NCI-H2196 treated with DMSO at 0.1 percent for 48 hours (cell line): Measurements from ENCODE around the gene XRCC5.

Source experiments
- DNase-seq: peaks from one replicate; lab custom pipeline; 2025; ENCODE audit not compliant: unreplicated experiment; lab: John Stamatoyannopoulos, UW

The XRCC5 gene

GRCh38 chr2:216084547-216084946 lies 24.6 kb upstream of the XRCC5 start:
- no peak for DNase-seq

- DNase-seq: no peak
These were observed 22.8 kb upstream of the XRCC5 start for GRCh38 chr2:216086207-216086893.

- DNase-seq: no peak
These were observed 18.8 kb upstream of the XRCC5 start for GRCh38 chr2:216090369-216090786.

- DNase-seq: no peak
These were observed 16.5 kb upstream of the XRCC5 start for GRCh38 chr2:216092646-216093045.

- no peak for DNase-seq
These were observed 14.4 kb upstream of the XRCC5 start for GRCh38 chr2:216094701-216095100.

- DNase-seq: no peak
These were observed 10.5 kb upstream of the XRCC5 start for GRCh38 chr2:216098421-216099334.

- no peak for DNase-seq
These were observed 8.0 kb upstream of the XRCC5 start for GRCh38 chr2:216101109-216101508.

- no peak for DNase-seq
These were observed 5.9 kb upstream of the XRCC5 start for GRCh38 chr2:216103213-216103612.

- no peak for DNase-seq
These were observed 4.5 kb upstream of the XRCC5 start for GRCh38 chr2:216104691-216105090.

- DNase-seq: no peak
These were observed 1.8 kb upstream of the XRCC5 start for GRCh38 chr2:216107320-216107719.

GRCh38 chr2:216107760-216108159 lies 1.4 kb upstream of the XRCC5 start:
- DNase-seq: no peak

GRCh38 chr2:216108310-216108966 lies 710 bp upstream of the XRCC5 start:
- DNase-seq: no peak

- DNase-seq: peak; percentile 11
These were observed 940 bp downstream of the XRCC5 start for GRCh38 chr2:216109962-216110614.

GRCh38 chr2:216110620-216111019 lies 1.5 kb downstream of the XRCC5 start:
- no peak for DNase-seq

GRCh38 chr2:216111122-216111521 lies 2.0 kb downstream of the XRCC5 start:
- no peak for DNase-seq

- DNase-seq: no peak
These were observed 3.8 kb downstream of the XRCC5 start for GRCh38 chr2:216112926-216113325.

- DNase-seq: no peak
These were observed 4.4 kb downstream of the XRCC5 start for GRCh38 chr2:216113572-216113971.

GRCh38 chr2:216114382-216114713 lies 5.2 kb downstream of the XRCC5 start:
- no peak for DNase-seq

GRCh38 chr2:216114714-216115531 lies 5.8 kb downstream of the XRCC5 start:
- DNase-seq: peak; percentile 99

- no peak for DNase-seq
These were observed 7.3 kb downstream of the XRCC5 start for GRCh38 chr2:216116418-216116817.
